Measurements from ENCODE around the gene RNASE13.

GRCh38 chr14:21057803-21058675 is 23.4 kb upstream of the RNASE13 start, which contains the start of gene RNASE8:
- no peak for TF ChIP-seq POLR2AphosphoS5 (IDR thresholded peaks at IDR 0.05; ENCODE audit: low read depth, low read length)
- no peak for TF ChIP-seq TAF1 (IDR thresholded peaks at IDR 0.05; ENCODE audit: borderline replicate concordance, insufficient read depth, low read length)
- no peak for TF ChIP-seq REST (IDR thresholded peaks at IDR 0.05; ENCODE audit: insufficient read depth in 1 of 2, low read depth in 2 of 2, low read length in 2 of 2)
- TF ChIP-seq SIN3A (IDR thresholded peaks at IDR 0.05; ENCODE audit: borderline replicate concordance, insufficient read depth, low read length), result no peak

All from PFSK-1 (cell line).